Astrocyte of the spinal cord (primary cell): ENCODE data around the gene CD276.
A peak's percentile ranks its signal among the peaks of the same experiment; 100 is the strongest.
"Not testable (repeated sequence)": the region's sequence is repeated elsewhere in the genome, so short reads cannot be mapped to it uniquely, and the experiment has no call there.

Experiments used
- DNase-seq: peaks from one replicate; pipeline ENCODE4 v3.0.0; 2011; ENCODE audit warnings: low read depth, low spot score
- H3K4me3 ChIP-seq: 2 replicates; pipeline ENCODE4 v1.5.1; 2011; ENCODE audit warnings: low read depth, mild to moderate bottlenecking, low read length, moderate library complexity
- in situ Hi-C: cut with HindIII; loops from 2 replicates; pipeline ENCODE4 v1.10.0; 2017; ENCODE audit warnings: low sequenced_read_pairs
- TF ChIP-seq, protein P1 (sequence below): IDR thresholded peaks from 2 replicates; pipeline ENCODE4 v1.5.1; 2012; ENCODE audit warnings: low read depth, mild to moderate bottlenecking, low read length, inconsistent platforms

CD276 gene

DNA sequence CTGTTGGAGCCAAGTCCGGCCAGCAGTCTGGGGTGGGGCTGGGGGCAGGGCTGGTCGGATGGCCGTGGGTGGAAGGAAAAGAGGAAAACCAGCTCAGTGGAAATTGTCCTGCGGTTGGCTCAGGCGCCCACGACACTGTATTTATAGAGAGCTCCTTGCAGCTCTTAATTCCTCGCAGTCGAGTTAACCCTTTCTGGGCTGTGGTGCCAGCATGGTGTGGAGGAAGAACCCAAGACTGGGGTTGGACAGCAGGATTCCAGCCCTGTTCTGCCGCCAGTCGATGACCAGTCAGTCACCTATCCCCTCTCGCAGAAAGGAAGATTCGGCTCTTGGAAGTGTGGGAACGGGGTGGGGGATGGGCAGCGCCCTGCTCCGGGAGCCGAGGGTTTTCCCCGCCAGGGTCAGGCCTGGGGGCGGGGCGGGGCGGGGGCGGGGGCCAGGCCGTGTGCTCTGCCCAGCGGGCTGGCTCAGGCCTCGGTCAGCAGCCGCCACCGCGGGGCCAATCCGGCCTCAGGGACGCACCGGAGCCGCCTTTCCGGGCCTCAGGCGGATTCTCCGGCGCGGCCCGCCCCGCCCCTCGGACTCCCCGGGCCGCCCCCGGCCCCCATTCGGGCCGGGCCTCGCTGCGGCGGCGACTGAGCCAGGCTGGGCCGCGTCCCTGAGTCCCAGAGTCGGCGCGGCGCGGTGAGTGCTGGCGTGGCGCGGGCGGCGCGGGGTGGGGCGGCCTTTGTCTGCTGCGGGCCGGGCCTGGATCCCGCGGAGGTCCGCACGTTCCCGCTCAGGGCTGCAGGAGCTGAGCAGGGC is at the start of gene CD276:
TSS of gene CD276 (plus strand) at position 607 of the 804 bp plus-strand sequence. CDS start 15,257 bp downstream, outside the sequence.
- peak within 1 kb of the TSS; percentile 88 for H3K4me3 ChIP-seq
- in situ Hi-C loops = no loop called here
- DNase-seq = peak; percentile 62
- TF ChIP-seq, protein P1, sequence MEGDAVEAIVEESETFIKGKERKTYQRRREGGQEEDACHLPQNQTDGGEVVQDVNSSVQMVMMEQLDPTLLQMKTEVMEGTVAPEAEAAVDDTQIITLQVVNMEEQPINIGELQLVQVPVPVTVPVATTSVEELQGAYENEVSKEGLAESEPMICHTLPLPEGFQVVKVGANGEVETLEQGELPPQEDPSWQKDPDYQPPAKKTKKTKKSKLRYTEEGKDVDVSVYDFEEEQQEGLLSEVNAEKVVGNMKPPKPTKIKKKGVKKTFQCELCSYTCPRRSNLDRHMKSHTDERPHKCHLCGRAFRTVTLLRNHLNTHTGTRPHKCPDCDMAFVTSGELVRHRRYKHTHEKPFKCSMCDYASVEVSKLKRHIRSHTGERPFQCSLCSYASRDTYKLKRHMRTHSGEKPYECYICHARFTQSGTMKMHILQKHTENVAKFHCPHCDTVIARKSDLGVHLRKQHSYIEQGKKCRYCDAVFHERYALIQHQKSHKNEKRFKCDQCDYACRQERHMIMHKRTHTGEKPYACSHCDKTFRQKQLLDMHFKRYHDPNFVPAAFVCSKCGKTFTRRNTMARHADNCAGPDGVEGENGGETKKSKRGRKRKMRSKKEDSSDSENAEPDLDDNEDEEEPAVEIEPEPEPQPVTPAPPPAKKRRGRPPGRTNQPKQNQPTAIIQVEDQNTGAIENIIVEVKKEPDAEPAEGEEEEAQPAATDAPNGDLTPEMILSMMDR = no peak

DNA sequence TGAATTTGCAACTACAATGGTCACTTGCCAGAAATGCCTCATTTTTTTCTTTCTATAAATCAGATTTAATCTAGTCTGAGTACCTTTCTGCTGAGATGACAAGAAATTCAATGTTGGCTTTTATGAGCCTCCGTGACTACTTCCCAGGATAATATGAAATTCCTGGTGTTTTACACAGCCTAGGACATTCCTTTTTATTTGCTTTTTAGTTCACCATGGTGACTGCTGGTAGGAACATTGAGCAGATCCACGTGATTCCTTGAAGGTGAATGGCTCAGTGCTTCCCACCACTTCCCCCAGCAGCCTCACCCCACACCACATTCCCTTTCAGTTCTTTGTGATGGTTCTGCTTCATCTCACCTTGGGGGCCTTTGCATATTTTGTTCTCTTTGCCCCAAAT is 46.7 kb upstream of the CD276 start:
- in situ Hi-C loops = no loop called here
- TF ChIP-seq, protein P1 = no peak
- no peak overlapping the region for H3K4me3 ChIP-seq
- peak; percentile 48 for DNase-seq

DNA sequence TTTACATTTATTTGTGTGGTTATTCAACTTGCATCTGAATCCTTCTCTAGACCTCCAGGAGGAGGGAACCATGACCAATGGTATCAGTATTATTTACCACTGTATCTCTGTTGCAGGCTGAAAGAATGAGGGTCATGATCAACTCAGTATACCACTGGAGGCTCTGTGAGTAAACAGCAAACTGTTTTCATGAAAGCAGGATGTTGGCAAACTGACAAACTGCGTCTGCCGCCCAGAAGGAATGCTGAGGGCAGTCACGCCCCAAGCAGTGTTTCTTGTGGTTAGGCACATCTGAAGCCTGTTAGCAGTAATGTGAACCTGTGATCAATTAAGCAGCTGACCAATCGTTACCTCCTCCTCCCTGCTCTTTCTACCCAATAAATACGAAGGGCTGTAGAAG is 44.7 kb upstream of the CD276 start:
- DNase-seq, in situ Hi-C loops, H3K4me3 ChIP-seq: not testable (repeated sequence)

DNA sequence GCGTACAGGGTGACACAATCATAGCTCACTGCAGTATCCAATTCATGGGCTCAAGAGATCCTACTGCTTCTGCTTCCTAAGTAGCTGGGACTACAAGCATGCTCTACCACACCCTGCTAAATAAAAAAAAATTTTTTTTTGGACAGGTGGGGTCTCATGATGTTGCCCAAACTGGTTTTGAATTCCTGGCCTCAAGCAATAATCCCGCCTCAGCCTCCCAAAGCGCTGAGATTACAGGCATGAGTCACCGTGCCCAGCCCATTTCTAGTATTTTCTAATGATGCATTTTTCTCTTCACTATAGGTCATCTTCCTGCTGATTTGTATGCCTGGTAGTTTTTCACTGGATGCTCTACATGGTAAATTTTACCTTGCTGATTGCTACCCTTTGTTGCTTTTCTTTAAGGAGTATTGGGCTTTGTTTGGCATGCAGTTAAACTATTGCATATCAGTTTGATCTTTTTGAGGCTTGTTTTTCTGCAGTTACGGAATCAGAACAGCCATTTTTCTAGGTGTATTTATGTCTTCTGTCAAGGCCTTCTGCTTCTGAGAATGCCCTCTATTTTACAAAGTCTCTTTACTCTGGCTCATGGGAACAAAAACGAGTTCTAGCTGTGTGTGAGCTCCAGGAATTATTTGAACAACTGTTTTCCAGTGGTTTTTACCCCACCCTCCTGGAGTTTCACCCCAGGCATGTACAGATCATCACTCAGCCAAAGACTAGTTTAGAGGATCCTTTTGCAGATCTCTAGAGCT is 36.7 kb upstream of the CD276 start:
- TF ChIP-seq, protein P1 = no peak
- no peak overlapping the region for H3K4me3 ChIP-seq
- in situ Hi-C loops = no loop called here
- no peak for DNase-seq

DNA sequence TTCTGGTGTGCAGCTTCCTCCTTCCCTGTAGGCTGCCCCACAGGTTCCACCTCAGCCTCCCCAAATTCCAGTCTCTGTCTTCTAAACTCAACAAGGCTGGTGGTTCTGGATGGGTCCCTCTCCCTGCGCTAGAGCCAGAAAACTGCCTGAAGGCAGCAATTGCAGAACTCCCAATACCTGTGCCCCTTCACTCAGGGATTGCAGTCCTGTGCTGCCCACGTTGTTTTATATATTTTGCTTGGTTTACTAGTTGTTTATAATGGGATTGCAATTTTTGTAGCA is 36.2 kb upstream of the CD276 start:
- in situ Hi-C loops = no loop called here
- H3K4me3 ChIP-seq = no peak overlapping the region
- DNase-seq = no peak
- TF ChIP-seq, protein P1 = no peak

DNA sequence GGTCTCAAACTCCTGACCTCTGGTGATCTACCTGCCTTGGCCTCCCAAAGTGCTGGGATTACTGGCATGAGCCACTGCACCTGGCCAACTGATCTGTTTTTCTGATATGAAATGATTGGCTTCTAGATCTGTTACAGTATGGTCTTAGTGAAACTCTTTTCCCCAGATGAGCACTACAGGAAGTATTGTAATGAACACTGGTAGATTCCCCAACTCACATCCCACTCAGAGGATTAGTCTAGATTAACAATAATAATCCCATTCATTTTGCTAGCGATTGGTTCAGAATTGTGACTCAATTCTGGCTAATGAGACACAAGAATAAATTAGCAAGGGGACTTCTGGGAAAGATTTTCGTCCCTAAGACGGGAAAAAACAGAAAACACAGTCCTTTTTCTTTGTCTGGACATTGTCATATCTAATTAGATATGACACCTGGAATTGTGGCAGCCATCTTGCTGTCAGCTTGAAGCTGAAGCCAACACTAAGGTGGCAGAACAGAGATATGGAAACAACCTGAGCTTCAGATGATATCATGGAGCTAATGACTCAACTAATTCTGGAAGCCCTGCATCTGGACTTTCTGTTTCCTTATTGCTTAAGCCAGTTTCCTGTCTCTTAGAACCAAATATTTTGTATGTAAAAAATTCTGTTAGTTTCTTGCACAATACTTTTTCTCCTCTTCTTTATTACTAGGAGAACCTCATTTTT is 33.6 kb upstream of the CD276 start:
- no peak overlapping the region for H3K4me3 ChIP-seq
- TF ChIP-seq, protein P1 = no peak
- in situ Hi-C loops = no loop called here
- DNase-seq = no peak
